Endothelial cell of umbilical vein (primary cell): Measurements from ENCODE around the gene ADH1B. TPM values are rescaled to one million over a fixed set of nuclear protein-coding genes. Genes with fewer than 3 reads are reported as not detected.

Experiments
- BruUV-seq: library from RNA; stranded (reverse); fragments of 400-500 nt; replicated peaks from 2 replicates; lab custom pipeline; 2021; lab: Mats Ljungman, UMichigan
- CTCF ChIA-PET: fragments of 300-600, 350-600 bp; sonication (Branson Sonifier 250); formaldehyde crosslinking; loops from one replicate; lab custom pipeline; 2021; ENCODE audit warnings: antibody characterized with exemption, inconsistent platforms; lab: Charles Lee
- POLR2A ChIA-PET: fragments of 300-600, 350-600 bp; sonication (Branson Sonifier 250); formaldehyde crosslinking; loops from one replicate; lab custom pipeline; 2021; ENCODE audit warnings: antibody characterized with exemption, inconsistent platforms; lab: Charles Lee
- DNase-seq: peaks from one replicate; pipeline ENCODE4 v3.0.0-alpha.2; 2011; ENCODE audit warnings: low read depth, low spot score
- FAIRE-seq: peaks from 2 replicates; lab custom pipeline; 2011; peaks lifted over from hg19 to GRCh38; lab: Jason Lieb, UNC
- H2AFZ ChIP-seq: 2 replicates; pipeline ENCODE4 v1.6.0; 2012; ENCODE audit warnings: low read depth, low read length, control low read depth, inconsistent platforms
- H3K27ac ChIP-seq: 2 replicates; pipeline ENCODE4 v1.5.1; 2011; ENCODE audit warnings: low read depth, mild to moderate bottlenecking, control low read depth, low read length, moderate library complexity; ENCODE audit not compliant: insufficient read depth
- H3K27me3 ChIP-seq, 2 experiments: 2 replicates each; pipeline versions ENCODE4 v1.6.0 to v1.6.1; 2011; ENCODE audit warnings: low read length in 2 of 2, mixed read lengths in 1 of 2; ENCODE audit not compliant: control insufficient read depth in 2 of 2, insufficient read depth in 2 of 2
- H3K36me3 ChIP-seq, 2 experiments: 2 replicates in 1 of 2; 3 replicates in 1 of 2; pipeline ENCODE4 v1.5.1; 2011; ENCODE audit warnings: low read length in 2 of 2, mild to moderate bottlenecking in 1 of 2, moderate library complexity in 1 of 2; ENCODE audit not compliant: control insufficient read depth in 2 of 2, insufficient read depth in 2 of 2; ENCODE audit errors: extremely low read depth in 1 of 2
- H3K4me1 ChIP-seq: 3 replicates; pipeline ENCODE4 v1.5.1; 2011; ENCODE audit warnings: mild to moderate bottlenecking, low read length; ENCODE audit not compliant: control insufficient read depth, insufficient read depth; ENCODE audit errors: extremely low read depth
- H3K4me2 ChIP-seq: 2 replicates; pipeline ENCODE4 v1.6.1; 2011; ENCODE audit warnings: low read length, control low read depth, mixed read lengths; ENCODE audit not compliant: insufficient read depth
- H3K4me3 ChIP-seq, 3 experiments: fragments of 200-600 bp in 1 of 3; sonication (generic), shearing (Covaris generic) in 1 of 3; replicated peaks in 1 of 3; 2 replicates each; pipeline ENCODE4 v1.5.1; 2011 to 2016; ENCODE audit warnings: control low read depth in 3 of 3, low read length in 3 of 3, mild to moderate bottlenecking in 2 of 3, inconsistent platforms in 1 of 3, low read depth in 1 of 3, moderate library complexity in 1 of 3; ENCODE audit not compliant: insufficient read depth in 1 of 3
- H3K79me2 ChIP-seq: 2 replicates; pipeline ENCODE4 v1.6.0; 2012; ENCODE audit warnings: low read length, inconsistent platforms; ENCODE audit not compliant: control insufficient read depth, insufficient read depth
- H3K9ac ChIP-seq: replicated peaks from 2 replicates; pipeline ENCODE3; 2011; ENCODE audit warnings: low read length, control low read depth; ENCODE audit not compliant: insufficient read depth; ENCODE audit errors: extremely low read depth
- H3K9me1 ChIP-seq: replicated peaks from 3 replicates; pipeline ENCODE4 v1.6.0; 2011; ENCODE audit warnings: mild to moderate bottlenecking, low read length; ENCODE audit not compliant: control insufficient read depth, insufficient read depth; ENCODE audit errors: extremely low read depth
- H3K9me3 ChIP-seq: replicated peaks from 2 replicates; pipeline ENCODE4 v1.5.1; 2012; ENCODE audit warnings: low read length, inconsistent platforms; ENCODE audit not compliant: control insufficient read depth, insufficient read depth
- H4K20me1 ChIP-seq: replicated peaks from 2 replicates; pipeline ENCODE3; 2011; ENCODE audit warnings: mild to moderate bottlenecking, low read length; ENCODE audit not compliant: control insufficient read depth, insufficient read depth; ENCODE audit errors: extremely low read depth
- EZH2 ChIP-seq: IDR thresholded peaks from 2 replicates; pipeline ENCODE4 v1.6.1; 2012; ENCODE audit warnings: borderline replicate concordance, low read depth, mild to moderate bottlenecking, moderate library complexity, low read length, inconsistent platforms; ENCODE audit not compliant: severe bottlenecking
- FOS ChIP-seq: IDR thresholded peaks from 2 replicates; pipeline ENCODE4 v1.6.1; 2011; ENCODE audit warnings: mild to moderate bottlenecking, low read length, moderate library complexity, borderline replicate concordance; ENCODE audit not compliant: insufficient read depth
- GATA2 ChIP-seq: IDR thresholded peaks from 2 replicates; pipeline ENCODE4 v1.7.0; 2011; ENCODE audit warnings: low read depth, mild to moderate bottlenecking, moderate library complexity, mixed read lengths, low read length; ENCODE audit not compliant: insufficient read length, insufficient read depth
- JUN ChIP-seq: IDR thresholded peaks from 2 replicates; pipeline ENCODE4 v1.6.1; 2011; ENCODE audit warnings: borderline replicate concordance, low read depth; ENCODE audit not compliant: insufficient read length, insufficient read depth
- MYC ChIP-seq: IDR thresholded peaks from one replicate; pipeline ENCODE4 v1.6.1; 2011; ENCODE audit warnings: mild to moderate bottlenecking, low read depth, low read length
- POLR2A ChIP-seq: IDR thresholded peaks from 2 replicates; pipeline ENCODE4 v1.6.1; 2012; ENCODE audit warnings: low read depth, mild to moderate bottlenecking, control low read depth, low read length
- POLR2AphosphoS5 ChIP-seq: IDR thresholded peaks from 2 replicates; pipeline ENCODE4 v1.6.1; 2012; ENCODE audit warnings: low read depth, mild to moderate bottlenecking, control low read depth, low read length, moderate library complexity; ENCODE audit not compliant: insufficient read depth
- dilution Hi-C: fragments of 300-500 bp; cut with MboI; formaldehyde crosslinking; loops from one replicate; pipeline ENCODE4 v1.15.0; 2019; ENCODE audit warnings: low sequenced_read_pairs; ENCODE audit not compliant: extremely low pct_ligation_motif_present
- intact Hi-C: fragments of 100-400 bp; cut with micrococcal nuclease; formaldehyde crosslinking; loops from one replicate; pipeline ENCODE4 v1.10.0; 2022
- polyA plus RNA-seq, 4 experiments: library from polyadenylated mRNA; depleted of rRNA in 3 of 4; stranded (reverse) in 3 of 4; unstranded in 1 of 4; fragments of >200 nt; gene quantifications; 2 replicates each; pipeline versions ENCODE4 v1.2.1 to v1.2.3, GENCODE V29; 2011 to 2012; ENCODE audit warnings: missing spikeins in 1 of 4
- total RNA-seq: library from RNA; stranded (reverse); gene quantifications from 2 replicates; pipeline ENCODE4 v1.2.3, GENCODE V29; 2021
- TF ChIP-seq, protein P1 (sequence below): IDR thresholded peaks from 2 replicates; pipeline ENCODE4 v1.6.1; 2011; ENCODE audit not compliant: insufficient read depth, insufficient read length

ADH1B gene
- total and polyA plus RNA-seq, 2 donors (not counting 3 experiments of a cell fraction or from before 2014, with no cell fraction given) = not detected

DNA sequence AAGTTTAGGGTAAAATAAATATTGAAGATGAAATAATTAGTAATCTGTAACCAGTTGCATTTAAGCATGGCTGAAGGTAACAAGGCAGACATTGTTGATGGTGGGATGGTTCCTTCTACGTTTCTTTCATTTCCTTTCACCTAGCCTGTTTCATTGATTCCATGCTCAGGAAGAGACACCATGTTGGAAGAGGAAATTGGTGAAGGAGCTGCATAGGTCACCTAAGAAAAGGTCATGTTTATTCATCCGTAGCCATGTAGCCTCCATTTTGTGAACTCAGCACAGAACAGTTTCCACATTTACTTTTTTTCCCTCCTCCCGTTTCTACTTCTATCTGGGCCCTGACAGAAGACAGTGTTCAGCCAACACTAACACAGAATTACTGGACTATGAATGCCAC is 3.8 kb downstream of the ADH1B start:
- BruUV-seq = no TSS peak
- no peaks in the 10 kb centered on the region for H3K36me3 ChIP-seq
- CTCF ChIA-PET = no interaction called here
- intact Hi-C loops (no loop called here), dilution Hi-C loops (no loop called here)
- no peaks in the 10 kb centered on the region for H3K9me1 ChIP-seq
- no peak overlapping the region for H3K4me3 ChIP-seq
- POLR2A ChIA-PET = no interaction called here
- no peaks in the 10 kb centered on the region for H4K20me1 ChIP-seq
- H3K4me2 ChIP-seq = no peak overlapping the region
- H3K9me3 ChIP-seq = no peaks in the 10 kb centered on the region
- H3K27ac ChIP-seq = no peak overlapping the region
- no peak overlapping the region for H2AFZ ChIP-seq
- no peak overlapping the region for H3K9ac ChIP-seq
- DNase-seq (no peak), FAIRE-seq (no peak)
- no peaks in the 10 kb centered on the region for H3K79me2 ChIP-seq
- H3K4me1 ChIP-seq = no peaks in the 10 kb centered on the region
- no peak for TF ChIP-seq POLR2A
- no peaks in the 10 kb centered on the region for H3K27me3 ChIP-seq

DNA sequence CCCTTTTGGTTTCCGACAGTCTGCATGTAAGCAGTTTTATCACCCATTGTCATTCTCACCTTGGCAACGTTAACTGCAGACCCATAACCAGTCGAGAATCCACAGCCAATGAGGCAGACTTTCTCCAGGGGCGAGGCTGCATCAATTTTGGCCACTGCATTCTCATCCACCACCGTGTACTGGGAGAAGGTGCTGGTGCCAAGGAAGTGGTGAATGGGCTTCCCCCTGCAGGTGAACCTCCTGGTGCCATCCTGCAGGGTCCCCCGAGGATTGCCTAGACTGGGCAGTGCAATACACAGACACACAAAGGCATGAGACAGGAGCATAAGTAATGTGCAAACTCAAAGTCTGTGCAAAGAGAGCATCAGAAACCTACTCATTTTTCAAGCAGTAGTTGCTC is 5.4 kb downstream of the ADH1B start:
- intact Hi-C loops = no loop called here
- DNase-seq = no peak
- H3K9ac ChIP-seq = no peak overlapping the region
- FAIRE-seq = no peak
- no peaks in the 10 kb centered on the region for H3K9me1 ChIP-seq
- dilution Hi-C loops = no loop called here
- TF ChIP-seq JUN = no peak
- no peak for TF ChIP-seq POLR2AphosphoS5
- no peak for TF ChIP-seq MYC
- TF ChIP-seq POLR2A = no peak
- TF ChIP-seq, protein P1, sequence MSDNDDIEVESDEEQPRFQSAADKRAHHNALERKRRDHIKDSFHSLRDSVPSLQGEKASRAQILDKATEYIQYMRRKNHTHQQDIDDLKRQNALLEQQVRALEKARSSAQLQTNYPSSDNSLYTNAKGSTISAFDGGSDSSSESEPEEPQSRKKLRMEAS = no peak
- no peak for TF ChIP-seq FOS
- no peak for TF ChIP-seq GATA2
- no peak for TF ChIP-seq EZH2
- POLR2A ChIA-PET = no interaction called here
- no peaks in the 10 kb centered on the region for H3K79me2 ChIP-seq
- no peak overlapping the region for H3K4me2 ChIP-seq
- no peak overlapping the region for H3K4me3 ChIP-seq
- CTCF ChIA-PET = no interaction called here
- BruUV-seq = no TSS peak
- no peak overlapping the region for H2AFZ ChIP-seq
- no peak overlapping the region for H3K27ac ChIP-seq
- no peaks in the 10 kb centered on the region for H3K9me3 ChIP-seq
- no peaks in the 10 kb centered on the region for H3K36me3 ChIP-seq
- H3K4me1 ChIP-seq = no peaks in the 10 kb centered on the region
- no peaks in the 10 kb centered on the region for H4K20me1 ChIP-seq
- H3K27me3 ChIP-seq = no peaks in the 10 kb centered on the region
